Fibroblast of lung (primary cell): Measurements from ENCODE around the gene TH. TPM values are rescaled to one million over a fixed set of nuclear protein-coding genes. Genes with fewer than 3 reads are reported as not detected.

Source experiments
- DNase-seq, 2 donors: peaks; one replicate each; pipeline versions ENCODE4 v3.0.0 to v3.0.0-alpha.2; 2010; ENCODE audit warnings: low read depth in 2 of 2
- H2AFZ ChIP-seq: 2 replicates; pipeline ENCODE4 v1.5.1; 2012; ENCODE audit warnings: low read length, control low read depth, inconsistent platforms
- H3K27ac ChIP-seq: 2 replicates; pipeline ENCODE4 v1.5.1; 2011; ENCODE audit warnings: low read length, control low read depth; ENCODE audit not compliant: insufficient read depth
- H3K27me3 ChIP-seq: 2 replicates; pipeline ENCODE4 v1.5.1; 2011; ENCODE audit warnings: mild to moderate bottlenecking, low read length; ENCODE audit not compliant: control insufficient read depth, insufficient read depth
- H3K36me3 ChIP-seq: 2 replicates; pipeline ENCODE4 v1.5.1; 2011; ENCODE audit warnings: low read length; ENCODE audit not compliant: control insufficient read depth, insufficient read depth
- H3K4me1 ChIP-seq: 2 replicates; pipeline ENCODE4 v1.5.1; 2011; ENCODE audit warnings: low read length; ENCODE audit not compliant: control insufficient read depth, insufficient read depth; ENCODE audit errors: extremely low read depth
- H3K4me2 ChIP-seq: 2 replicates; pipeline ENCODE4 v1.5.1; 2011; ENCODE audit warnings: low read length, control low read depth; ENCODE audit not compliant: insufficient read depth; ENCODE audit errors: extremely low read depth
- H3K4me3 ChIP-seq, 4 experiments: fragments of 200-600 bp in 1 of 4; sonication (generic) in 1 of 4; replicated peaks in 1 of 4; 2 replicates each; pipeline ENCODE4 v1.5.1; 2011 to 2016; ENCODE audit warnings: low read length in 4 of 4, low read depth in 3 of 4, mild to moderate bottlenecking in 3 of 4, control low read depth in 2 of 4, inconsistent platforms in 1 of 4, mixed read lengths in 1 of 4; ENCODE audit not compliant: insufficient read depth in 1 of 4; ENCODE audit errors: control extremely low read depth in 1 of 4
- H3K79me2 ChIP-seq: 2 replicates; pipeline ENCODE4 v1.5.1; 2012; ENCODE audit warnings: mild to moderate bottlenecking, low read length, inconsistent platforms; ENCODE audit not compliant: control insufficient read depth, insufficient read depth
- H3K9ac ChIP-seq: 2 replicates; pipeline ENCODE4 v1.5.1; 2011; ENCODE audit warnings: mild to moderate bottlenecking, low read length, control low read depth; ENCODE audit not compliant: insufficient read depth
- H3K9me3 ChIP-seq: 2 replicates; pipeline ENCODE4 v1.5.1; 2012; ENCODE audit warnings: low read depth, low read length; ENCODE audit not compliant: control insufficient read depth, insufficient read depth
- H4K20me1 ChIP-seq: 2 replicates; pipeline ENCODE4 v1.5.1; 2011; ENCODE audit warnings: low read length; ENCODE audit not compliant: control insufficient read depth, insufficient read depth; ENCODE audit errors: extremely low read depth
- CTCF ChIP-seq, 2 donors: IDR thresholded peaks in 1 of 2; conservative IDR thresholded peaks in 1 of 2; 1 replicate in 1 of 2; 2 replicates in 1 of 2; pipeline ENCODE4 v1.5.1; 2011 to 2012; ENCODE audit warnings: low read length in 2 of 2, control low read depth in 1 of 2, inconsistent platforms in 1 of 2, low read depth in 1 of 2, mild to moderate bottlenecking in 1 of 2
- EZH2 ChIP-seq: IDR thresholded peaks from 2 replicates; pipeline ENCODE4 v1.5.1; 2012; ENCODE audit warnings: low read length, control low read depth, mild to moderate bottlenecking; ENCODE audit errors: missing control alignments
- polyA plus RNA-seq, 2 donors: library from polyadenylated mRNA; depleted of rRNA in 1 of 2; stranded (reverse) in 1 of 2; unstranded in 1 of 2; fragments of >200 nt; gene quantifications; 2 replicates each; pipeline ENCODE4 v1.2.1, GENCODE V29; 2011 to 2012; ENCODE audit warnings: missing spikeins in 1 of 2
- total RNA-seq: library from RNA; depleted of rRNA; stranded (reverse); fragments of >200 nt; gene quantifications from 2 replicates; pipeline ENCODE4 v1.2.1, GENCODE V29; 2014

Gene TH
- total and polyA plus RNA-seq, 2 donors (not counting 1 experiment from before 2014, with no cell fraction given): 0.17 TPM; not detected in 1

- no peak overlapping the region for H3K27ac ChIP-seq
- H3K79me2 ChIP-seq: no peaks in the 10 kb centered on the region
- no peaks in the 10 kb centered on the region for H3K9me3 ChIP-seq
- no peak for TF ChIP-seq CTCF (conservative IDR thresholded peaks at IDR 0.05 in 1 of 2, IDR thresholded peaks at IDR 0.05 in 1 of 2; ENCODE audit: low read depth in 1 of 2, low read length in 2 of 2)
- no peak for TF ChIP-seq EZH2
- H3K27me3 ChIP-seq: no peaks in the 10 kb centered on the region
- H3K4me1 ChIP-seq: no peaks in the 10 kb centered on the region
- H3K36me3 ChIP-seq: no peaks in the 10 kb centered on the region
- H4K20me1 ChIP-seq: no peaks in the 10 kb centered on the region
- DNase-seq: no peak
- H3K9ac ChIP-seq: no peak overlapping the region
- no peak overlapping the region for H3K4me2 ChIP-seq
- no peak overlapping the region for H3K4me3 ChIP-seq
- H2AFZ ChIP-seq: no peak overlapping the region
Observed at GRCh38 chr11:2193099-2193887, 21.7 kb upstream of the TH start.

GRCh38 chr11:2192435-2192834, 20.8 kb upstream of the TH start:
- Histone ChIP-seq H3K4me2 (no peak overlapping the region), H3K79me2 (no peaks in the 10 kb centered on the region), H3K4me3 (no peak overlapping the region), H2AFZ (no peak overlapping the region), H3K9me3 (no peaks in the 10 kb centered on the region), H3K27me3 (no peaks in the 10 kb centered on the region), H3K27ac (no peak overlapping the region), H4K20me1 (no peaks in the 10 kb centered on the region), H3K36me3 (no peaks in the 10 kb centered on the region), H3K4me1 (no peaks in the 10 kb centered on the region), H3K9ac (no peak overlapping the region)
- no peak for TF ChIP-seq EZH2
- TF ChIP-seq CTCF (conservative IDR thresholded peaks at IDR 0.05 in 1 of 2, IDR thresholded peaks at IDR 0.05 in 1 of 2; ENCODE audit: low read depth in 1 of 2, low read length in 2 of 2): no peak
- no peak for DNase-seq

GRCh38 chr11:2191883-2192282, 20.3 kb upstream of the TH start:
- Histone ChIP-seq H3K27me3 (no peaks in the 10 kb centered on the region), H2AFZ (no peak overlapping the region), H3K36me3 (no peaks in the 10 kb centered on the region), H3K4me2 (no peak overlapping the region), H3K4me1 (no peaks in the 10 kb centered on the region), H3K27ac (no peak overlapping the region), H3K9ac (no peak overlapping the region), H3K4me3 (no peak overlapping the region), H3K9me3 (no peaks in the 10 kb centered on the region), H4K20me1 (no peaks in the 10 kb centered on the region), H3K79me2 (no peaks in the 10 kb centered on the region)
- DNase-seq: no peak
- no peak for TF ChIP-seq EZH2
- no peak for TF ChIP-seq CTCF (conservative IDR thresholded peaks at IDR 0.05 in 1 of 2, IDR thresholded peaks at IDR 0.05 in 1 of 2; ENCODE audit: low read depth in 1 of 2, low read length in 2 of 2)
